WTC11 (cell line): ENCODE results near the gene CST9. TPM values are rescaled to one million over a fixed set of nuclear protein-coding genes. Genes with fewer than 3 reads are reported as not detected.

Source experiments
- ATAC-seq: fragments of 200-7000 bp; cut with Tn5 transposase; 2 replicates; pipeline ENCODE4 v1.10.0; 2021; ENCODE audit warnings: mild to moderate bottlenecking, moderate library complexity
- CTCF ChIA-PET: fragments of 300-600 bp; sonication (Branson Sonifier 250); formaldehyde crosslinking; loops from one replicate; lab custom pipeline; 2021; ENCODE audit warnings: antibody characterized with exemption; lab: Charles Lee
- POLR2A ChIA-PET: fragments of 350-600 bp; sonication (Branson Sonifier 250); formaldehyde crosslinking; loops from one replicate; lab custom pipeline; 2021; ENCODE audit warnings: antibody characterized with exemption; lab: Charles Lee
- DNase-seq: peaks from one replicate; pipeline ENCODE4 v3.0.0; 2021; ENCODE audit warnings: low spot score
- H3K27ac Mint-ChIP-seq: 2 replicates; pipeline ENCODE4 v1.8.0; 2021; ENCODE audit warnings: mixed read lengths
- H3K27me3 Mint-ChIP-seq: 2 replicates; pipeline ENCODE4 v1.8.0; 2021; ENCODE audit warnings: low read depth, mild to moderate bottlenecking, moderate library complexity, mixed read lengths
- H3K36me3 Mint-ChIP-seq: 2 replicates; pipeline ENCODE4 v1.8.0; 2021; ENCODE audit warnings: mixed read lengths
- H3K4me1 Mint-ChIP-seq: 2 replicates; pipeline ENCODE4 v1.8.0; 2022; ENCODE audit warnings: mixed read lengths
- H3K4me3 Mint-ChIP-seq: 2 replicates; pipeline ENCODE4 v1.8.0; 2021; ENCODE audit warnings: mild to moderate bottlenecking, moderate library complexity, mixed read lengths
- H3K9me3 Mint-ChIP-seq: 2 replicates; pipeline ENCODE4 v1.8.0; 2021; ENCODE audit warnings: mixed read lengths
- ATF2 ChIP-seq: sonication (generic); formaldehyde crosslinking; IDR thresholded peaks from 2 replicates; pipeline ENCODE4 v1.8.1; 2022; ENCODE audit warnings: low read depth, missing genetic modification reagents, borderline replicate concordance
- CREB1 ChIP-seq: sonication (generic); formaldehyde crosslinking; IDR thresholded peaks from 2 replicates; pipeline ENCODE4 v1.8.0; 2023; ENCODE audit warnings: mild to moderate bottlenecking, missing genetic modification reagents
- E2F4 ChIP-seq: sonication (generic); formaldehyde crosslinking; IDR thresholded peaks from 2 replicates; pipeline ENCODE4 v1.8.1; 2022; ENCODE audit warnings: low read depth, mild to moderate bottlenecking, moderate library complexity, missing genetic modification reagents, borderline replicate concordance
- ERG ChIP-seq: fragments of 250-450 bp; sonication (Bioruptor Pico); IDR thresholded peaks from 2 replicates; pipeline ENCODE4 v1.8.0; 2021; ENCODE audit warnings: mild to moderate bottlenecking
- ESRRA ChIP-seq: sonication (generic); formaldehyde crosslinking; IDR thresholded peaks from 2 replicates; pipeline ENCODE4 v1.8.1; 2022; ENCODE audit warnings: mild to moderate bottlenecking, missing genetic modification reagents, borderline replicate concordance
- FOXK1 ChIP-seq: sonication (generic); formaldehyde crosslinking; IDR thresholded peaks from 2 replicates; pipeline ENCODE4 v1.8.0; 2022; ENCODE audit warnings: mild to moderate bottlenecking, moderate library complexity, missing genetic modification reagents
- FOXP4 ChIP-seq: sonication (generic); formaldehyde crosslinking; IDR thresholded peaks from 2 replicates; pipeline ENCODE4 v1.8.0; 2022; ENCODE audit warnings: mild to moderate bottlenecking, missing genetic modification reagents
- MAX ChIP-seq: sonication (generic); formaldehyde crosslinking; IDR thresholded peaks from 2 replicates; pipeline ENCODE4 v1.8.0; 2022; ENCODE audit warnings: mild to moderate bottlenecking, missing genetic modification reagents
- NR3C1 ChIP-seq: sonication (generic); formaldehyde crosslinking; conservative IDR thresholded peaks from 2 replicates; pipeline ENCODE4 v1.8.1; 2023; ENCODE audit warnings: low read depth, mild to moderate bottlenecking, missing genetic modification reagents
- OVOL2 ChIP-seq: fragments of 250-450 bp; sonication (Bioruptor Pico); IDR thresholded peaks from 2 replicates; pipeline ENCODE4 v1.9.0; 2021; ENCODE audit warnings: mild to moderate bottlenecking, borderline replicate concordance
- STAT6 ChIP-seq: sonication (generic); formaldehyde crosslinking; conservative IDR thresholded peaks from 2 replicates; pipeline ENCODE4 v1.8.1; 2023; ENCODE audit warnings: mild to moderate bottlenecking, low read depth, missing genetic modification reagents, moderate library complexity
- ZNF396 ChIP-seq: fragments of 250-450 bp; sonication (Bioruptor Pico); IDR thresholded peaks from 2 replicates; pipeline ENCODE4 v1.8.0; 2021; ENCODE audit warnings: mild to moderate bottlenecking, moderate library complexity, borderline replicate concordance
- ZNF416 ChIP-seq: fragments of 250-450 bp; sonication (Bioruptor Pico); IDR thresholded peaks from 2 replicates; pipeline ENCODE4 v1.9.0; 2021; ENCODE audit warnings: mild to moderate bottlenecking, inconsistent platforms
- ZNF532 ChIP-seq: fragments of 250-450 bp; sonication (Bioruptor Pico); IDR thresholded peaks from 2 replicates; pipeline ENCODE4 v1.9.0; 2021; ENCODE audit warnings: mild to moderate bottlenecking, borderline replicate concordance
- ZNF671 ChIP-seq: fragments of 250-450 bp; sonication (Bioruptor Pico); IDR thresholded peaks from 2 replicates; pipeline ENCODE4 v1.8.0; 2021; ENCODE audit warnings: mild to moderate bottlenecking
- total RNA-seq: library from RNA; stranded (reverse); gene quantifications from 3 replicates; pipeline ENCODE4 v1.2.3, GENCODE V29; 2021

CST9 gene
- total RNA-seq, 1 experiment from 2014 or later, result not detected

GRCh38 chr20:23649242-23649641 lies 43.5 kb upstream of the CST9 start (continued):
- TF ChIP-seq ZNF532 (no peak), ZNF671 (CRISPR knock-in tag) (no peak), ZNF416 (CRISPR knock-in tag) (no peak), MAX (CRISPR knock-in tag) (no peak), STAT6 (no peak), ZNF396 (no peak), ESRRA (CRISPR knock-in tag) (no peak), ATF2 (no peak)

GRCh38 chr20:23647346-23647745 lies 41.6 kb upstream of the CST9 start:
- Mint-ChIP-seq H3K36me3 (no peaks in the 10 kb centered on the region), H3K27ac (no peak overlapping the region), H3K4me3 (no peak overlapping the region), H3K4me1 (peaks cover 11% of the 10 kb centered on the region), H3K9me3 (no peaks in the 10 kb centered on the region; the same call in 1 of the 2 replicates), H3K27me3 (no peaks in the 10 kb centered on the region; the same call in 1 of the 2 replicates)
- TF ChIP-seq NR3C1 (CRISPR knock-in tag) (no peak), ERG (CRISPR knock-in tag) (no peak), OVOL2 (CRISPR knock-in tag) (no peak), E2F4 (CRISPR knock-in tag) (no peak), FOXK1 (CRISPR knock-in tag) (no peak), CREB1 (CRISPR knock-in tag) (no peak), FOXP4 (CRISPR knock-in tag) (no peak)
- POLR2A ChIA-PET, result no interaction called here
- no peak for DNase-seq
- CTCF ChIA-PET, result interaction anchor here (0.6 to 1.3 kb wide), 2 partner anchors 21 to 270 kb away, joined by 3 to 4 read pairs; no protein-coding TSS in a partner anchor
- ATAC-seq, result no peak
